Epithelial cell of esophagus (primary cell): ENCODE measurements around the gene ADAMTS17.

ENCODE experiments used
- DNase-seq: peaks from one replicate; pipeline ENCODE4 v3.0.0; 2010; ENCODE audit warnings: low read depth
- H3K4me3 ChIP-seq: 2 replicates; pipeline ENCODE4 v1.5.1; 2011; ENCODE audit warnings: mild to moderate bottlenecking, low read length, control low read depth
- TF ChIP-seq, protein P1 (sequence below): IDR thresholded peaks from 2 replicates; pipeline ENCODE4 v1.5.1; 2011; ENCODE audit warnings: low read depth, mild to moderate bottlenecking, low read length, control low read depth, inconsistent platforms; ENCODE audit not compliant: insufficient read depth; ENCODE audit errors: missing control alignments

The ADAMTS17 gene, protein sequence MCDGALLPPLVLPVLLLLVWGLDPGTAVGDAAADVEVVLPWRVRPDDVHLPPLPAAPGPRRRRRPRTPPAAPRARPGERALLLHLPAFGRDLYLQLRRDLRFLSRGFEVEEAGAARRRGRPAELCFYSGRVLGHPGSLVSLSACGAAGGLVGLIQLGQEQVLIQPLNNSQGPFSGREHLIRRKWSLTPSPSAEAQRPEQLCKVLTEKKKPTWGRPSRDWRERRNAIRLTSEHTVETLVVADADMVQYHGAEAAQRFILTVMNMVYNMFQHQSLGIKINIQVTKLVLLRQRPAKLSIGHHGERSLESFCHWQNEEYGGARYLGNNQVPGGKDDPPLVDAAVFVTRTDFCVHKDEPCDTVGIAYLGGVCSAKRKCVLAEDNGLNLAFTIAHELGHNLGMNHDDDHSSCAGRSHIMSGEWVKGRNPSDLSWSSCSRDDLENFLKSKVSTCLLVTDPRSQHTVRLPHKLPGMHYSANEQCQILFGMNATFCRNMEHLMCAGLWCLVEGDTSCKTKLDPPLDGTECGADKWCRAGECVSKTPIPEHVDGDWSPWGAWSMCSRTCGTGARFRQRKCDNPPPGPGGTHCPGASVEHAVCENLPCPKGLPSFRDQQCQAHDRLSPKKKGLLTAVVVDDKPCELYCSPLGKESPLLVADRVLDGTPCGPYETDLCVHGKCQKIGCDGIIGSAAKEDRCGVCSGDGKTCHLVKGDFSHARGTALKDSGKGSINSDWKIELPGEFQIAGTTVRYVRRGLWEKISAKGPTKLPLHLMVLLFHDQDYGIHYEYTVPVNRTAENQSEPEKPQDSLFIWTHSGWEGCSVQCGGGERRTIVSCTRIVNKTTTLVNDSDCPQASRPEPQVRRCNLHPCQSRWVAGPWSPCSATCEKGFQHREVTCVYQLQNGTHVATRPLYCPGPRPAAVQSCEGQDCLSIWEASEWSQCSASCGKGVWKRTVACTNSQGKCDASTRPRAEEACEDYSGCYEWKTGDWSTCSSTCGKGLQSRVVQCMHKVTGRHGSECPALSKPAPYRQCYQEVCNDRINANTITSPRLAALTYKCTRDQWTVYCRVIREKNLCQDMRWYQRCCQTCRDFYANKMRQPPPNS

DNA sequence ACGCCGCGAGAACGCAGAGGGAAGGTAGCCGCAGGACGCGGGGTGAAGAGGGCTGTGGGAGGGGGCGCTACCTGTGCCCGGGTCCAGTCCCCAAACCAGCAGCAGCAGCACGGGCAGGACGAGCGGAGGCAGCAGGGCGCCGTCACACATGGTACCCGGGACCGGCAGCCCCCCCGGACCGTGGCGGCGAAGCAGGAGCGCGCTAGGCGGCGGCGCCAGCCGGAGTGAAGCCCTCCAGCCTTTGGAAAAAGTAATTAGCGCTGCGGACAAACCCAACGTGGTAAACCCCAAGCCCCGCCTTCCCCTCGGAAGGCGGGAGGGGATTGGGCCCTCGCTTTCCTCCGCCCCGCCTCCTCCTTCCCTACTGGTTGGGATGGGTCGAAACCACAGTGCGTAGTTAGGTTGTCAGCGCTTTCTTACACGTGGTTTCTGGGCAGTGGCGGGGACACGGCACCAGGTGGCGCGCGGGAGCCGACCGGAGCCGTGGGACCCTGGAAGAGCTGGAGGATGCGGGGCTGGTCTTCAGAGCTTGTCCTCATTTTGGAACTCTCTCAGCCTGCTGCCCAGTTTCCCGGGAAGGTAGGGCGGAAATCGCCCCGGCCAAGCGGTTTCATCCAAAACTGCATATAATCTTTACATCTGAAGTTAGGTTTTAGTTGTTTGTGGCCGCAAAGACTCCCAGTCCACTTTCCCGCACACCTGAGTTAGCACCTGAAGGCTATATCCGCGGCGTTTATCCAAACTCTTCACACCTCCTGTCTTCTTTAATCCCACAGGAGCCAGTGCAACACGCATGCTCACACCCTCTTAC lies at the start of gene ADAMTS17:
ADAMTS17 (minus strand) TSS at position 226 of the 811 bp plus-strand sequence; CDS start at position 150, 76 bp downstream.
- TF ChIP-seq, protein P1, sequence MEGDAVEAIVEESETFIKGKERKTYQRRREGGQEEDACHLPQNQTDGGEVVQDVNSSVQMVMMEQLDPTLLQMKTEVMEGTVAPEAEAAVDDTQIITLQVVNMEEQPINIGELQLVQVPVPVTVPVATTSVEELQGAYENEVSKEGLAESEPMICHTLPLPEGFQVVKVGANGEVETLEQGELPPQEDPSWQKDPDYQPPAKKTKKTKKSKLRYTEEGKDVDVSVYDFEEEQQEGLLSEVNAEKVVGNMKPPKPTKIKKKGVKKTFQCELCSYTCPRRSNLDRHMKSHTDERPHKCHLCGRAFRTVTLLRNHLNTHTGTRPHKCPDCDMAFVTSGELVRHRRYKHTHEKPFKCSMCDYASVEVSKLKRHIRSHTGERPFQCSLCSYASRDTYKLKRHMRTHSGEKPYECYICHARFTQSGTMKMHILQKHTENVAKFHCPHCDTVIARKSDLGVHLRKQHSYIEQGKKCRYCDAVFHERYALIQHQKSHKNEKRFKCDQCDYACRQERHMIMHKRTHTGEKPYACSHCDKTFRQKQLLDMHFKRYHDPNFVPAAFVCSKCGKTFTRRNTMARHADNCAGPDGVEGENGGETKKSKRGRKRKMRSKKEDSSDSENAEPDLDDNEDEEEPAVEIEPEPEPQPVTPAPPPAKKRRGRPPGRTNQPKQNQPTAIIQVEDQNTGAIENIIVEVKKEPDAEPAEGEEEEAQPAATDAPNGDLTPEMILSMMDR: peak; percentile 87
- DNase-seq: peak; percentile 95
- peak within 1 kb of the TSS; percentile 55 for H3K4me3 ChIP-seq

DNA sequence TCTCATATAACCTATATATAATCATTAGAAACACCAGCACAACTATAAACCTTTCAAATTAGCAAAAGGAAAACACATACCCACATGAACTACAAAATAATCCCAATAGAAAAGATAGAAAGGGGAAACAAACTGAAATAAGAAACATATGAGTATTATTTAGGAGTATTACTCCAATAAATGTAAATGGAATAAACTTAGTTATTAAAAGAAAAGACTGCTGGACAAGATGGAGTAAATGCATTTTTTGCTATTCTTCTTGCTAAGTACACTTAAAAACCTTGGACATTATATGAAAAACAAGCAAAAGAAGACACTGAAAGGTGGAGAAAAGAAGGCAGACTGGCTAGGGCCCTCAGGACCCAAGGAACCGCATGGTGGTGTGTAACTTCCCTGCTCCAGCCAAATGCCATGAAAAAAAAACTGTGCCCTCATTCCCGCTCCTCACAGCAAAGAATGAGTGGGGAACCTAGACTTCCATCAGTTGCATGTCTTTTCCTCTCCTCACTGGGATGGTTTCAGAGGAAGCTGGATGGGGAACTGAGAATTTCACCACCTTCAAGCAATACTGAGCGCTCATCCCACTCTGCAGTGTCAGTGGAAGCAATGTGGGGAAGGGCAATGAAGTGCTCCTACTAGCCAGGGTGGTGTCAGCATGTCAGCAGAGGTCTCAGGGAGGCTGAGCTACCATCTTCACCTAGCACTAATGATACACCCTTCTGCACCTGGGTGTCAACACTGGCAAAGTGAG lies 43.7 kb upstream of the ADAMTS17 start:
- TF ChIP-seq, protein P1: no peak
- no peak for DNase-seq
- H3K4me3 ChIP-seq: no peak overlapping the region

DNA sequence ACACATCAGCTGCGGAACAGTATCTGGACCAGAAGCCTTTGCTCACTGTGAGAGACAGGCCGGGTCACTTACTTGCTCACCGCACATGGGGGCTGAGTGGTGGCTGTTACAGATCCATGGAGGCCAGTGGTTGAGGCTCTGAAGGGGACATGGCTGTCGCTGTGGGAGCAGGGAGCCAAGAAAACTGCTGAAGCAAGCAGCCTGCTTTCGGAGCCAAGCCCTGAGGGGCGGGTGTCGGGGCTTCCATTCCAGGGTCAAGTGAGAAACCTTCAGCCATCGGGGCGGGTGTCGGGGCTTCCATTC lies 42.3 kb upstream of the ADAMTS17 start:
- H3K4me3 ChIP-seq: no peak overlapping the region
- no peak for DNase-seq
- TF ChIP-seq, protein P1: no peak

DNA sequence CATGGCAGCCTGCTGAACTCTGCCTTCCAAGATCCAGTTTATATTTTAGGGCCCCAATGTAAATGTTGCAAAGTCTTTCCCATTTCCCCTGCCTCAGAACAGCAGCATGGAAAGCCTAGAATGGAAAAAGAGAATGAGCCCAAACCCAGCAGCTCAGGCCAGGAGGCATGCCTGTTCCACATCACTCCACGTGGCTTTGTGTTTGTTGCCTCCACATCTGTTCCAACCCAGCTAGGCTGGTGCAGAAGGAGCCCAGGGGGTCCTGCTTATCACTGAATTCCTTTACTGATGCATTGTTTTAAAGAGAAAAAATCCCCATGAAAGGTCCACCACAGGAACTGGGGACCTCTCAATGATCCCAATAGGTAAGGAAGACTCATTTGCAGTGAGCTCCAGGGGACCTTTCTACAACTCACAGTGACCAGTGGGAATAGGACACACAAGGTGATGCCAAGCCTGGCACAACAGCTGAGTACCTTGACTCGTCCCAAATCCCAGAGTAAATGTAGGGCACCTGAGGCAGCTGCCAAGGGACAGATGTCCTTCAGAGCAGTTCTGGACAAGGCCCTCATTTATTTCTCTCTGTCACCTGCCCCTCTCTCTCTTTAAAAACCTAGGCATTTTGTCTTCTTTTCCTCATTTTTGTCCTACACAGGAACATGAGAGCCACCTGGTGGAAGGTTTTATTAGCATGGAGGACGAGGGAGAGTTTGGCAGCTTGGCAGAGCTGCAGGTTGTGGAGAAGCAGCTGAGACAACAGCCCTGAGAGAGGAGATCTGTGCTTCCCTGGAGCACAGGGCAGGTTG lies 41.7 kb upstream of the ADAMTS17 start:
- peak; percentile 34 for DNase-seq
- TF ChIP-seq, protein P1: peak; percentile 49
- no peak overlapping the region for H3K4me3 ChIP-seq

DNA sequence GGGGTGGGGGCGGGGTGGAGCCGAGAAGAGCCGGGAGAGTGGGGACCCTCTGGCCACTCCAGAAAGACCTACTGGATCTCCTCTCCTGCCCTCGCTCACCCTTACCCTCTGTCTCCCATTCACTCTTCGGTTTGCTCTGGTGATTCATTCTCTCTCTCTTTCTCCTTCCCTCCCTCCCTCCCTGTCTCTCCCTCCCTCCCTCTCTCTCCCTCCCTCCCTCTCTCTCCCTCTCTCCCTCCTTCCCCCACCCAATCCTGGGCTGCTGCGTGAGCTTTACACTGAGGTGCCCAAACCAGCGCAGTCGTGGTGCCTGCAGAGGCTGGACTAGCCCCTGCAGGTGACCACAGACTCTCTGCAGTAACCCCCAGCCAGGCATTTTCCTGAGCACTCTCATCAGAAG lies 32.2 kb upstream of the ADAMTS17 start:
- DNase-seq: no peak
- no peak overlapping the region for H3K4me3 ChIP-seq
- TF ChIP-seq, protein P1: no peak
